K562 (cell line): ENCODE data around the gene PCDHGA12. TPM values are rescaled to one million over a fixed set of nuclear protein-coding genes. Genes with fewer than 3 reads are reported as not detected.

Source experiments
- ATAC-seq: fragments of 200-7000 bp; cut with Tn5 transposase; 3 replicates; pipeline ENCODE4 v1.9.1; 2020; ENCODE audit warnings: moderate library complexity
- BruUV-seq: library from RNA; stranded (reverse); fragments of 400-500 nt; replicated peaks from 2 replicates; lab custom pipeline; 2021; lab: Mats Ljungman, UMichigan
- CTCF ChIA-PET: fragments of 300-600 bp; formaldehyde crosslinking; extraction: SDS; loops from one replicate; lab custom pipeline; 2021; ENCODE audit warnings: low intra/inter-chr PET ratio; lab: Yijun Ruan, JAX
- POLR2A ChIA-PET: fragments of 300-600, 350-650 bp; sonication (Branson Sonifier 250); formaldehyde crosslinking; extraction: SDS; loops from one replicate; lab custom pipeline; 2021; ENCODE audit warnings: antibody characterized with exemption, inconsistent platforms; lab: Yijun Ruan, JAX
- DNase-seq, 4 experiments: peaks; one replicate each; pipeline versions ENCODE4 v3.0.0 to v3.0.0-alpha.2; 2011 to 2018; ENCODE audit warnings: low spot score in 3 of 4, mixed read lengths in 3 of 4; ENCODE audit errors: extremely low read depth in 1 of 4
- FAIRE-seq: peaks from 2 replicates; lab custom pipeline; 2011; peaks lifted over from hg19 to GRCh38; lab: Jason Lieb, UNC
- H2AFZ ChIP-seq: 2 replicates; pipeline ENCODE4 v1.6.0; 2011; ENCODE audit warnings: low read depth, low read length, control low read depth, inconsistent platforms
- H3K27ac ChIP-seq: fragments of 200-600 bp; 3 replicates; pipeline ENCODE4 v1.8.0; 2011; ENCODE audit warnings: low read depth, mild to moderate bottlenecking, control low read depth, inconsistent platforms, low read length, moderate library complexity, mixed read lengths; ENCODE audit errors: extremely low read depth
- H3K27me3 ChIP-seq, 2 experiments: fragments of 300-600 bp in 1 of 2; 2 replicates in 1 of 2; 3 replicates in 1 of 2; pipeline versions ENCODE4 v1.6.0 to v1.8.0; 2011; ENCODE audit warnings: inconsistent platforms in 2 of 2, low read length in 2 of 2, mild to moderate bottlenecking in 1 of 2, mixed read lengths in 1 of 2, moderate library complexity in 1 of 2; ENCODE audit not compliant: control insufficient read depth in 2 of 2, insufficient read depth in 2 of 2
- H3K36me3 ChIP-seq: fragments of 300-600 bp; 3 replicates; pipeline ENCODE4 v1.8.0; 2011; ENCODE audit warnings: mild to moderate bottlenecking, low read length, inconsistent platforms; ENCODE audit not compliant: control insufficient read depth, insufficient read depth
- H3K4me1 ChIP-seq, 2 experiments: fragments of 200-600 bp in 1 of 2; replicated peaks in 1 of 2; 2 replicates in 1 of 2; 3 replicates in 1 of 2; pipeline versions ENCODE4 v1.5.1 to v1.8.0; 2011; ENCODE audit warnings: inconsistent platforms in 2 of 2, low read length in 2 of 2, mild to moderate bottlenecking in 1 of 2, mixed read lengths in 1 of 2, moderate library complexity in 1 of 2; ENCODE audit not compliant: control insufficient read depth in 2 of 2, insufficient read depth in 2 of 2
- H3K4me2 ChIP-seq: 2 replicates; pipeline ENCODE4 v1.6.1; 2011; ENCODE audit warnings: low read length, control low read depth, inconsistent platforms, mixed read lengths; ENCODE audit not compliant: insufficient read depth
- H3K4me3 ChIP-seq: fragments of 200-600 bp; sonication (generic), shearing (Covaris generic); 2 replicates; pipeline ENCODE4 v1.5.1; 2016; ENCODE audit warnings: control low read depth, inconsistent platforms
- H3K79me2 ChIP-seq: fragments of 200-600 bp; 3 replicates; pipeline ENCODE4 v1.8.0; 2011; ENCODE audit warnings: low read length, inconsistent platforms; ENCODE audit not compliant: control insufficient read depth, insufficient read depth
- H3K9ac ChIP-seq, 2 experiments: 2 replicates each; pipeline versions ENCODE4 v1.6.0 to v1.6.1; 2011; ENCODE audit warnings: low read depth in 2 of 2, low read length in 2 of 2, control low read depth in 1 of 2, inconsistent platforms in 1 of 2, mild to moderate bottlenecking in 1 of 2, mixed read lengths in 1 of 2; ENCODE audit not compliant: insufficient read depth in 1 of 2
- H3K9me1 ChIP-seq: one replicate; pipeline ENCODE4 v1.6.0; 2011; ENCODE audit warnings: inconsistent platforms, mild to moderate bottlenecking, low read length, moderate library complexity; ENCODE audit not compliant: control insufficient read depth, insufficient read depth
- H3K9me3 ChIP-seq: replicated peaks from 2 replicates; pipeline ENCODE4 v1.5.1; 2011; ENCODE audit warnings: low read depth, low read length, inconsistent platforms; ENCODE audit not compliant: control insufficient read depth, insufficient read depth
- H4K20me1 ChIP-seq: replicated peaks from 2 replicates; pipeline ENCODE4 v1.6.1; 2011; ENCODE audit warnings: low read length, inconsistent platforms, mixed read lengths; ENCODE audit not compliant: control insufficient read depth, insufficient read depth
- CGGBP1 ChIP-seq: fragments of 250-450 bp; sonication (Bioruptor Pico); IDR thresholded peaks from 2 replicates; pipeline ENCODE4 v1.9.0; 2021; ENCODE audit warnings: mild to moderate bottlenecking
- E2F8 ChIP-seq: fragments of 450-650 bp; IDR thresholded peaks from 2 replicates; pipeline ENCODE4 v1.7.1; 2018; ENCODE audit warnings: mild to moderate bottlenecking, low read depth; ENCODE audit not compliant: partially characterized antibody
- GATAD2B ChIP-seq: fragments of 450-650 bp; IDR thresholded peaks from 2 replicates; pipeline ENCODE4 v1.6.1; 2017; ENCODE audit warnings: mild to moderate bottlenecking, borderline replicate concordance
- MCM7 ChIP-seq, 2 experiments: fragments of 450-650 bp; IDR thresholded peaks; 2 replicates each; pipeline ENCODE4 v1.6.1; 2016 to 2018
- ZBTB33 ChIP-seq: sonication (generic); formaldehyde crosslinking; IDR thresholded peaks from 2 replicates; pipeline ENCODE4 v1.8.1; 2023; ENCODE audit warnings: mild to moderate bottlenecking, missing genetic modification reagents
- ZNF184 ChIP-seq: sonication (generic); formaldehyde crosslinking; IDR thresholded peaks from 2 replicates; pipeline ENCODE4 v1.5.0; 2020; ENCODE audit warnings: missing genetic modification reagents
- ZNF644 ChIP-seq: fragments of 200-800 bp; sonication (Bioruptor generic); IDR thresholded peaks from 2 replicates; pipeline ENCODE4 v1.6.1; 2016; ENCODE audit warnings: low read depth, missing genetic modification characterization, missing compliant biosample characterization
- WGBS: fragments of 100-300 bp; shearing (Covaris generic); methylation state at CpG from one replicate; pipeline ENCODE4 v1.1.6; 2016; ENCODE audit warnings: low coverage, mixed read lengths; ENCODE audit not compliant: insufficient coverage; ENCODE audit errors: missing lambda C conversion rate; 5-methylcytosine and 5-hydroxymethylcytosine counted together
- in situ Hi-C: fragments of 300-500 bp; cut with MboI; formaldehyde crosslinking; loops from 4 replicates; pipeline ENCODE4 v1.15.0; 2018; ENCODE audit warnings: inconsistent platforms, mixed read lengths
- intact Hi-C: fragments of 100-400 bp; cut with micrococcal nuclease; formaldehyde crosslinking; loops from 2 replicates; pipeline ENCODE4 v1.14.2; 2022
- polyA plus RNA-seq, 8 experiments: library from polyadenylated mRNA; depleted of rRNA in 4 of 8; stranded (reverse) in 5 of 8; unstranded in 3 of 8; fragments of >200 nt; fragmentation: Nextera tagmentation in 2 of 8; fragmentation: Illumina TruSeq in 1 of 8; extraction: Ambion mirVana in 2 of 8; extraction: Trizol in 1 of 8; gene quantifications; 2 replicates each; pipeline versions ENCODE4 v1.2.1 to v1.2.3, GENCODE V29; 2011 to 2014; ENCODE audit warnings: inconsistent platforms in 1 of 8, missing spikeins in 1 of 8
- total RNA-seq, 7 experiments: library from RNA; depleted of rRNA in 6 of 7; stranded (reverse); fragments of >200 nt in 6 of 7; fragmentation: Illumina TruSeq in 2 of 7; extraction: Trizol in 2 of 7; gene quantifications; 2 replicates each; pipeline versions ENCODE4 v1.2.1 to v1.2.3, GENCODE V29; 2011 to 2021; ENCODE audit warnings: low replicate concordance in 1 of 7

PCDHGA12 gene
- total and polyA plus RNA-seq, 9 of the 15 experiments (the other 6 are each of a cell fraction or from before 2014, with no cell fraction given): 0.03 TPM; not detected in 8

DNA sequence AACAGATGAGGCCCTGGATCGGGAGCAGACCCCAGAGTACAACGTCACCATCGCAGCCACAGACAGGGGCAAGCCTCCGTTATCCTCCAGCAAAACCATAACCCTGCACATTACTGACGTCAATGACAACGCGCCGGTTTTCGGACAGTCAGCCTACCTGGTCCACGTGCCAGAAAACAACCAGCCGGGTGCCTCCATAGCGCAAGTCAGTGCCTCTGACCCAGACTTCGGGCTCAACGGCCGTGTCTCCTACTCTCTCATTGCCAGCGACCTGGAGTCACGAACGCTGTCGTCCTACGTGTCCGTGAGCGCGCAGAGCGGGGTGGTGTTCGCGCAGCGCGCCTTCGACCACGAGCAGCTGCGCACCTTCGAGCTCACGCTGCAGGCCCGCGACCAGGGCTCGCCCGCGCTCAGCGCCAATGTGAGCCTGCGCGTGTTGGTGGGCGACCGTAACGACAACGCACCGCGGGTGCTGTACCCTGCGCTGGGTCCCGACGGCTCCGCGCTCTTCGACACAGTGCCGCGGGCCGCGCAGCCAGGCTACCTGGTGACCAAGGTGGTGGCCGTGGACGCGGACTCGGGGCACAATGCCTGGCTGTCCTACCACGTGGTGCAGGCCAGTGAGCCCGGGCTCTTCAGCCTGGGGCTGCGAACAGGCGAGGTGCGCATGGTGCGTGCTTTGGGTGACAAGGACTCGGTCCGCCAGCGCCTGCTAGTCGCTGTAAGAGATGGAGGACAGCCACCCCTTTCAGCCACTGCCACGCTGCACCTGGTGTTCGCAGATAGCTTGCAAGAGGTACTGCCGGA lies 11.0 kb upstream of the PCDHGA12 start:
- in situ Hi-C loops: no loop called here
- H3K27me3 ChIP-seq: peaks cover 3 to 45% of the 10 kb centered on the region in 2 experiments; a peak in 3 of 5 replicates
- H4K20me1 ChIP-seq: no peaks in the 10 kb centered on the region
- BruUV-seq: no TSS peak
- intact Hi-C loops: no loop called here
- 0 out of 2 replicates have a peak, but pooled peaks cover 1% of the 10 kb centered on the region for H3K9me3 ChIP-seq
- H2AFZ ChIP-seq: no peak overlapping the region
- H3K79me2 ChIP-seq: no peaks in the 10 kb centered on the region
- H3K9ac ChIP-seq: no peak overlapping the region
- CTCF ChIA-PET: interaction anchor here (2.0 kb wide), 1 partner anchor 105 kb away, joined by 6 read pairs; no protein-coding TSS in a partner anchor
- H3K4me2 ChIP-seq: no peak overlapping the region
- H3K27ac ChIP-seq: no peak overlapping the region
- no peak for FAIRE-seq
- no peak for DNase-seq
- WGBS: 49% methylated on average over 52 of the region's 74 CpGs
- peaks cover 0 to 30% of the 10 kb centered on the region in 2 experiments; a peak in 2 of 5 replicates for H3K4me1 ChIP-seq
- no peaks in the 10 kb centered on the region for H3K36me3 ChIP-seq
- no peak for ATAC-seq
- H3K9me1 ChIP-seq: no peaks in the 10 kb centered on the region
- POLR2A ChIA-PET: no interaction called here
- H3K4me3 ChIP-seq: no peak overlapping the region
- no peak for TF ChIP-seq CGGBP1 (CRISPR knock-in tag)
- no peak for TF ChIP-seq GATAD2B
- no peak for TF ChIP-seq E2F8
- TF ChIP-seq ZBTB33 (CRISPR knock-in tag): 0 out of 2 replicates have a peak, but pooled peaks have one; percentile 8
- TF ChIP-seq ZNF644 (tag): no peak
- TF ChIP-seq MCM7 (IDR thresholded peaks at IDR 0.05): no peak
- 0 out of 2 replicates have a peak, but pooled peaks have one; percentile 11 for TF ChIP-seq ZNF184
